NCI-H460 (cell line): Measurements from ENCODE around the gene TMEM270. TPM values are rescaled to one million over a fixed set of nuclear protein-coding genes. Genes with fewer than 3 reads are reported as not detected.

ENCODE experiments used
- DNase-seq: peaks from one replicate; pipeline ENCODE4 v3.0.0-alpha.2; 2016; ENCODE audit warnings: low read depth; ENCODE audit errors: extremely low read depth
- total RNA-seq: library from RNA; depleted of rRNA; stranded (reverse); fragments of >200 nt; shearing (Covaris generic); gene quantifications from 2 replicates; pipeline ENCODE4 v1.2.3, GENCODE V29; 2014

Gene TMEM270
- total RNA-seq, 1 experiment from 2014 or later, result not detected

- DNase-seq, result peak; percentile 94
Observed at GRCh38 chr7:73851410-73852338, 9.3 kb upstream of the TMEM270 start.

GRCh38 chr7:73852500-73852899 lies 8.5 kb upstream of the TMEM270 start:
- DNase-seq, result no peak

GRCh38 chr7:73856941-73857340 lies 4.0 kb upstream of the TMEM270 start:
- DNase-seq, result no peak

- DNase-seq, result no peak
Observed at GRCh38 chr7:73858807-73859206, 2.2 kb upstream of the TMEM270 start.

GRCh38 chr7:73861305-73861704 lies 346 bp downstream of the TMEM270 start:
- no peak for DNase-seq

GRCh38 chr7:73864981-73865711 lies 4.2 kb downstream of the TMEM270 start:
- no peak for DNase-seq

GRCh38 chr7:73865738-73866445 lies 4.9 kb downstream of the TMEM270 start:
- peak; percentile 43 for DNase-seq

GRCh38 chr7:73866446-73866767 lies 5.4 kb downstream of the TMEM270 start:
- no peak for DNase-seq

GRCh38 chr7:73869011-73869798 lies 8.2 kb downstream of the TMEM270 start:
- DNase-seq, result no peak

GRCh38 chr7:73870041-73870492 lies 9.1 kb downstream of the TMEM270 start:
- DNase-seq, result no peak

- DNase-seq, result no peak
Observed at GRCh38 chr7:73871163-73872011, 10.4 kb downstream of the TMEM270 start.

- DNase-seq, result no peak
Observed at GRCh38 chr7:73872056-73872908, 11.3 kb downstream of the TMEM270 start.

GRCh38 chr7:73876361-73876760 lies 15.4 kb downstream of the TMEM270 start:
- DNase-seq, result no peak

- no peak for DNase-seq
Observed at GRCh38 chr7:73876973-73877372, 16.0 kb downstream of the TMEM270 start.

GRCh38 chr7:73879977-73880681 lies 19.2 kb downstream of the TMEM270 start:
- DNase-seq, result no peak

GRCh38 chr7:73880755-73881328 lies 19.9 kb downstream of the TMEM270 start:
- no peak for DNase-seq

GRCh38 chr7:73881352-73882046 lies 20.5 kb downstream of the TMEM270 start:
- no peak for DNase-seq
